Muscle layer of duodenum (tissue), 2 donors: ENCODE results near the gene ZRANB3.
"Not testable (repeated sequence)": the region's sequence is repeated elsewhere in the genome, so short reads cannot be mapped to it uniquely, and the experiment has no call there.

Source experiments
- H3K27ac ChIP-seq: one replicate; pipeline ENCODE4 v1.7.0; 2013; ENCODE audit warnings: mild to moderate bottlenecking, low read length
- H3K27me3 ChIP-seq: one replicate; pipeline ENCODE4 v1.7.0; 2013; ENCODE audit warnings: low read depth, mild to moderate bottlenecking, control low read depth, low read length
- H3K36me3 ChIP-seq, 2 donors: one replicate each; pipeline ENCODE4 v1.7.0; 2013; ENCODE audit warnings: low read length in 2 of 2, control low read depth in 1 of 2, mild to moderate bottlenecking in 1 of 2; ENCODE audit not compliant: insufficient read depth in 2 of 2, control insufficient read depth in 1 of 2
- H3K4me1 ChIP-seq, 2 donors: one replicate each; pipeline ENCODE4 v1.7.0; 2013; ENCODE audit warnings: low read length in 2 of 2, mild to moderate bottlenecking in 2 of 2, control low read depth in 1 of 2, moderate library complexity in 1 of 2; ENCODE audit not compliant: insufficient read depth in 2 of 2, control insufficient read depth in 1 of 2
- H3K4me3 ChIP-seq, 2 donors: one replicate each; pipeline ENCODE4 v1.7.0; 2013; ENCODE audit warnings: low read length in 2 of 2, low read depth in 1 of 2, mild to moderate bottlenecking in 1 of 2
- H3K9me3 ChIP-seq, 2 donors: one replicate each; pipeline ENCODE4 v1.7.0; 2013; ENCODE audit warnings: low read length in 2 of 2, control low read depth in 1 of 2, mild to moderate bottlenecking in 1 of 2; ENCODE audit not compliant: control insufficient read depth in 1 of 2
- donor health status: healthy.

Gene ZRANB3

DNA sequence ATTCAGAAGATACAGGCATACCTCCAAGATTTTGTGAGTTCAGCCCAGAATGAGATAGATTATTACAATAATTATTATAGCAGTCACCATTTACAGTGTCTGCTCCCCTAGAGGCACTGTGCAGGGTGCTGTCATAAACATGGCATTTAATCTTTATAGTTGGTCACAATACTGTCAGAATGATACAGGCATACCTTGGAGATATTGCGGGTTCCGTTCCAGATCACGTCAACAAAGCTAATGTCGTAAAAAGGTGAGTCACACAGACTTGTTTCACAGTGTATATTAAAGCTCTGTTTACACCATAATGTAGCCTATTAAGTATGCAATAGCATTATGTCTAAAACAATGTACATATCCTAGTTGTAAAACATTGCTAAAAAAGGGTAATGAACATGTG lies 45.6 kb downstream of the ZRANB3 start:
- Histone ChIP-seq H3K4me3 (no peak overlapping the region), H3K9me3 (peaks cover 0 to 7% of the 10 kb centered on the region in 2 donors), H3K36me3 (peaks cover 0 to 9% of the 10 kb centered on the region in 2 donors), H3K27ac (no peak overlapping the region), H3K4me1 (no peaks in the 10 kb centered on the region), H3K27me3 (no peaks in the 10 kb centered on the region)

- H3K4me3 ChIP-seq, result no peak overlapping the region
- no peaks in the 10 kb centered on the region for H3K27me3 ChIP-seq
- H3K36me3 ChIP-seq, result no peaks in the 10 kb centered on the region
- H3K9me3 ChIP-seq, result no peaks in the 10 kb centered on the region
- H3K27ac ChIP-seq, result no peak overlapping the region
- no peaks in the 10 kb centered on the region for H3K4me1 ChIP-seq
Observed at GRCh38 chr2:135475128-135475527, 55.9 kb downstream of the ZRANB3 start.

GRCh38 chr2:135473567-135473966 lies 57.5 kb downstream of the ZRANB3 start:
- H3K27ac ChIP-seq, result no peak overlapping the region
- no peaks in the 10 kb centered on the region for H3K36me3 ChIP-seq
- no peaks in the 10 kb centered on the region for H3K27me3 ChIP-seq
- H3K4me3 ChIP-seq, result no peak overlapping the region
- no peaks in the 10 kb centered on the region for H3K4me1 ChIP-seq
- no peaks in the 10 kb centered on the region for H3K9me3 ChIP-seq

GRCh38 chr2:135471106-135471505 lies 59.9 kb downstream of the ZRANB3 start:
- Histone ChIP-seq H3K27ac (no peak overlapping the region), H3K4me3 (no peak overlapping the region), H3K4me1 (no peaks in the 10 kb centered on the region), H3K36me3 (no peaks in the 10 kb centered on the region), H3K27me3 (no peaks in the 10 kb centered on the region), H3K9me3 (no peaks in the 10 kb centered on the region)

DNA sequence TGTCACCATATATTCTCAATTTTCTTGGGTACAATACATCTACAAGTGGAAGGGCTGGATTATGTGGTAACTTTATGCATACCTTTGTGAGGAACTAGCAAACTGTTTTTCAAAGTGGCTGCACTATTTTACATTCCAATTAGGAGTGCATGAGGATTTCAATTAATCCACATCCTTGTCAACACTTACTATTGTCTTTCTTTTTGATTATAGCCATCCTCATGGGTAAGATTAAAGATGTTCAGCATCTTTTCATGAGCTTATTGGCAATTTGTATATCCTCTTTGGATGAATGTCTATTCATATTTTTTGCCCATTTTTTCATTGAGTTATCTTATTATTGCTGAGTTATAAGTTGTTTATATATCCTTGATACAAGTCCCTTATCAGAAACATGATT lies 73.7 kb downstream of the ZRANB3 start:
- peaks cover 0 to 6% of the 10 kb centered on the region in 2 donors for H3K9me3 ChIP-seq
- H3K4me3 ChIP-seq, result no peak overlapping the region
- no peak overlapping the region for H3K27ac ChIP-seq
- H3K4me1 ChIP-seq, result no peaks in the 10 kb centered on the region
- no peaks in the 10 kb centered on the region for H3K36me3 ChIP-seq
- H3K27me3 ChIP-seq, result no peaks in the 10 kb centered on the region

DNA sequence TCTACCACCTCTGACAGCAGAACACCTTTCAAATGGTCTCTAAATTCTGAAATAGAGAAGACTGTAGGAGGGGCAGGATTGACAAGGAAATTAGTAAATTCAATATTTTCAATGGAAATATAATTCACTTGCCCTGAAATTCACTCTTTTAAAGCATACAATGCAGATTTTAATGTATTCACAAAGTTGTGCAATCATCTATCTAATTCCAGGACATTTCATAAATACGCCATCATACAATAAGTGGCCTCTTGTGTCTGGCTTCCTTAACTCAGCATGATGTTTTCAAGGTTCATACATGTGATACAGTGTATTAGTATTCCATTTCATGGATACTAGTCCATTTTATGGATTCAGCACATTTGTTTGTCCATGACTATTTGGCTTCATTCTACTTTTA lies 74.2 kb downstream of the ZRANB3 start:
- H3K27me3 ChIP-seq, result no peaks in the 10 kb centered on the region
- no peak overlapping the region for H3K27ac ChIP-seq
- H3K36me3 ChIP-seq, result no peaks in the 10 kb centered on the region
- H3K4me1 ChIP-seq, result no peaks in the 10 kb centered on the region
- no peak overlapping the region for H3K4me3 ChIP-seq
- peaks cover 0 to 6% of the 10 kb centered on the region in 2 donors for H3K9me3 ChIP-seq

GRCh38 chr2:135456431-135456830 lies 74.6 kb downstream of the ZRANB3 start:
- no peaks in the 10 kb centered on the region for H3K27me3 ChIP-seq
- no peak overlapping the region for H3K27ac ChIP-seq
- no peaks in the 10 kb centered on the region for H3K4me1 ChIP-seq
- peaks cover 0 to 8% of the 10 kb centered on the region in 2 donors for H3K9me3 ChIP-seq
- H3K4me3 ChIP-seq, result no peak overlapping the region
- H3K36me3 ChIP-seq, result no peaks in the 10 kb centered on the region

DNA sequence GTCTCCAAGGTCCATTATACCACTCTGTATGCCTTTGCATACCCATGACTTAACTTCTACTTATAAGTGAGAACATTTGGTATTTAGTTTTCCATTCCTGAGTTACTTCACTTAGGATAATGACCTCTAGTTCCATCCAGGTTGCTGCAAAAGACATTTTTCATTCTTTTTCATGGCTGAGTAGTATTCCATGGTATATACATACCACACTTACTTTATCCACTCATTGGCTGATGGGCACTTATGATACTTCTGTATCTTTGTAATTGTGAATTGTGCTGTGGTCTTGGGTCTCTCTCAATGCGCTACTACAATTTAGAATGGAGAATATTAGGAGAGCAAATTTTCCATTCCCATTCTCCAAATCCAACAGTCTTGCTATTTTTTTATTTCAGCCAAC lies 76.4 kb downstream of the ZRANB3 start:
- Histone ChIP-seq H3K9me3 (peaks cover 0 to 8% of the 10 kb centered on the region in 2 donors), H3K27ac (no peak overlapping the region), H3K4me1 (no peaks in the 10 kb centered on the region), H3K36me3 (no peaks in the 10 kb centered on the region), H3K27me3 (no peaks in the 10 kb centered on the region), H3K4me3 (no peak overlapping the region)

DNA sequence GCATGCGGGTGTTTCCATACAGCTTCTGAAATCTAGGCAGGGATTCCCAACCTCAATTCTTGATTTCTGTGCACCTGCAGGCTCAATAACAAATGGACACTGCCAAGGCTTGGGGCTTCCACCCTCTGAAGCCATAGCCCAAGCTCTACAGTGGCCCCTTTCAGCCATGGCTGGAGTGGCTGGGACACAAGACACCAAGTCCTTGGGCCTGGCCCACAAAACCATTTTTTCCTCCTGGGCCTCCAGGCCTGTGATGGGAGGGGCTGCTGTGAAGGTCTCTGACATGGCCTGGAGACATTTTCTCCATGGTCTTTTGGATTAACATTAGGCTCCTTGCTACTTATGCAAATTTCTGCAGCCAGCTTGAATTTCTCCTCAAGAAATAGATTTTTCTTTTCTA lies 78.0 kb downstream of the ZRANB3 start:
- not testable (repeated sequence) for H3K36me3 ChIP-seq, H3K4me1 ChIP-seq, H3K4me3 ChIP-seq, H3K27me3 ChIP-seq, H3K9me3 ChIP-seq, H3K27ac ChIP-seq

GRCh38 chr2:135451966-135452365 lies 79.1 kb downstream of the ZRANB3 start:
- no peaks in the 10 kb centered on the region for H3K4me1 ChIP-seq
- H3K9me3 ChIP-seq, result peaks cover 0 to 8% of the 10 kb centered on the region in 2 donors
- no peaks in the 10 kb centered on the region for H3K36me3 ChIP-seq
- H3K4me3 ChIP-seq, result no peak overlapping the region
- H3K27me3 ChIP-seq, result no peaks in the 10 kb centered on the region
- H3K27ac ChIP-seq, result no peak overlapping the region

GRCh38 chr2:135443013-135443412 lies 88.0 kb downstream of the ZRANB3 start:
- not testable (repeated sequence) for H3K9me3 ChIP-seq, H3K4me3 ChIP-seq, H3K27ac ChIP-seq, H3K27me3 ChIP-seq, H3K36me3 ChIP-seq, H3K4me1 ChIP-seq

DNA sequence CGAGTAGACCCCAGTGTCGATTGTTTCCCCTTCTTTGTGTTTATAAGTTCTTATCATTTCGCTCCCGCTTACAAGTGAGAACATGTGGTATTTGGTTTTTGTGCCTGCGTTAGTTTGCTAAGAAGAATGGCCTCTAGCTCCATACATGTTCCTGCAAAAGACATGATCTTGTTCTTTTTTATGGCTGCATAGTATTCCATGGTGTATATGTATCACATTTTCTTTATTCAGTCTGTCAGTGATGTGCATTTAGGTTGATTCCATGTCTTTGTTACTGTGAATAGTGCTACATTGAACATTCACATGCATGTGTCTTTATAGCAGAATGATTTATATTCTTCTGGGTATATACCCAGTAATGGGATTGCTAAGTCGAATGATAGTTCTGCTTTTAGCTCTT lies 95.9 kb downstream of the ZRANB3 start:
- H3K27ac ChIP-seq, H3K9me3 ChIP-seq, H3K4me3 ChIP-seq, H3K27me3 ChIP-seq, H3K4me1 ChIP-seq, H3K36me3 ChIP-seq: not testable (repeated sequence)
